SU-DHL-6 (cell line): Measurements from ENCODE around the gene TECRL.

Experiments
- H2AFZ ChIP-seq: fragments of 200-600 bp; sonication (generic); 2 replicates; pipeline ENCODE4 v1.6.1; 2014; ENCODE audit warnings: low read depth, mild to moderate bottlenecking, moderate library complexity, mixed read lengths, antibody characterized with exemption, low read length; ENCODE audit not compliant: severe bottlenecking
- H3F3A ChIP-seq: fragments of 200-600 bp; shearing (Covaris generic); 2 replicates; pipeline ENCODE4 v1.6.0; 2016; ENCODE audit warnings: antibody characterized with exemption, mild to moderate bottlenecking; ENCODE audit not compliant: insufficient read depth
- H3K27ac ChIP-seq: fragments of 200-600 bp; sonication (generic); 2 replicates; pipeline ENCODE4 v1.5.1; 2016; ENCODE audit warnings: low read depth, mild to moderate bottlenecking, low read length, moderate library complexity, mixed read lengths
- H3K27me3 ChIP-seq: fragments of 200-600 bp; sonication (generic), shearing (Covaris generic); 2 replicates; pipeline ENCODE4 v1.6.0; 2014; ENCODE audit warnings: mild to moderate bottlenecking, low read length
- H3K36me3 ChIP-seq: fragments of 200-600 bp; sonication (generic); 2 replicates; pipeline ENCODE4 v1.6.1; 2014; ENCODE audit warnings: mild to moderate bottlenecking, low read length, mixed read lengths
- H3K4me2 ChIP-seq: fragments of 300-600, 200-600 bp; shearing (Covaris generic), sonication (generic); 2 replicates; pipeline ENCODE4 v1.6.0; 2014; ENCODE audit warnings: low read length, low read depth, mild to moderate bottlenecking; ENCODE audit not compliant: poor library complexity, severe bottlenecking
- H3K4me3 ChIP-seq: fragments of 200-600 bp; sonication (generic); 2 replicates; pipeline ENCODE4 v1.5.1; 2014; ENCODE audit warnings: antibody characterized with exemption, low read length, mild to moderate bottlenecking, mixed read lengths; ENCODE audit not compliant: insufficient read depth, poor library complexity, severe bottlenecking
- H3K79me2 ChIP-seq: fragments of 200-600 bp; sonication (generic); 2 replicates; pipeline ENCODE4 v1.6.1; 2014; ENCODE audit warnings: mild to moderate bottlenecking, low read length, moderate library complexity; ENCODE audit not compliant: insufficient read depth
- H3K9ac ChIP-seq: fragments of 200-600 bp; sonication (generic); 2 replicates; pipeline ENCODE4 v1.7.0; 2014; ENCODE audit warnings: mild to moderate bottlenecking, low read length
- H3K9me2 ChIP-seq: fragments of 200-600 bp; sonication (generic); replicated peaks from 2 replicates; pipeline ENCODE4 v1.6.1; 2014; ENCODE audit warnings: low read length; ENCODE audit not compliant: insufficient read depth
- H3K9me3 ChIP-seq: fragments of 200-600 bp; sonication (generic); 2 replicates; pipeline ENCODE4 v1.6.1; 2014; ENCODE audit warnings: low read length, mixed read lengths; ENCODE audit not compliant: insufficient read depth
- H4K20me1 ChIP-seq: fragments of 200-600 bp; sonication (generic); 2 replicates; pipeline ENCODE4 v1.6.1; 2014; ENCODE audit warnings: low read depth, mild to moderate bottlenecking, antibody characterized with exemption, low read length, moderate library complexity, mixed read lengths
- EZH2phosphoT487 ChIP-seq: fragments of 200-600 bp; sonication (generic), shearing (Covaris generic); conservative IDR thresholded peaks from 2 replicates; pipeline ENCODE4 v1.6.1; 2018; ENCODE audit warnings: mild to moderate bottlenecking, antibody characterized with exemption, low read length, moderate library complexity, mixed read lengths
- TF ChIP-seq, protein P1 (sequence below): fragments of 200-600 bp; sonication (generic); IDR thresholded peaks from one replicate; pipeline ENCODE4 v1.5.1; 2017; ENCODE audit warnings: antibody characterized with exemption, mild to moderate bottlenecking, low read length, moderate library complexity; ENCODE audit not compliant: insufficient read depth, poor library complexity, severe bottlenecking

TECRL gene

DNA sequence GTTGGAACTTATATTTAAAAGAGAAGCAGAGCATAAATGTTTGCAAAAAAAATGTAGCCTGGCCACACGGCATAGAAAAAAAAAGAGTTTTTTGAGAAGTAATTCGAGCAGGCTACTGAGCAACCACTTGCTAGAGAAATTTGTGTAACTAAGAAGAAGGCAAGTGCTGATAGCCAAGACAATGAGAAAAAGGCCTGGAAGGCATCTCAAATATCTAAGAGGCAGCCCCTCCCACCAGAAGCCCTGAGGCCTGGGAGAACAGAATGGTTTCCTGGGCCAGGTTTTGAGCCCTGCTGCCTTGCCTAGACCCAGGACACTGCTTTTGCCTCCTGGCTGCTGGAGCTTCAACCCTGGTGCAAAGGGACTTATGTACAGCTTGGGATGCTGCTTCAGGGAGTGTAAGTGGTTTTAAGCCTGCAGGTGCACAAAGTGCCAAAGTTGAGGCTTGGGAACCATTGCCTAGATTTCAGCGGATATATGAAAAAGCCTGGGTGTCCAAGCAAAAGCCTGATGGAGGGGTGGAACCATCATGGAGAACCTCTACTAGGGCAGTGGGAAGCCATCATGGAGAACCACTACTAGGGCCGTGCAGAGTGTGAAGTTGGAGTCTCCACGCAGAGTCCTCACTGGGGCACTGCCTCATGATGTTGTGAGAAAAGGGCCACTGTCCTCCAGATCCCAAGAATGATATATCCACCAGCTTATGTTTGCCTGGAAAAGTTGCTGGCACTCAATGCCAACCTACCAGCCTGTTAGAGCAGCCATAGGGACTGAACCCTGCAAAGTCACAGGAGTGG, 9.7 kb downstream of the TECRL start:
- H3K9me2 ChIP-seq = no peaks in the 10 kb centered on the region
- no peaks in the 10 kb centered on the region for H4K20me1 ChIP-seq
- no peak overlapping the region for H3K4me3 ChIP-seq
- no peak overlapping the region for H3K9ac ChIP-seq
- H3K79me2 ChIP-seq = no peaks in the 10 kb centered on the region
- no peak overlapping the region for H3K27ac ChIP-seq
- H3K9me3 ChIP-seq = no peaks in the 10 kb centered on the region
- H3K27me3 ChIP-seq = no peaks in the 10 kb centered on the region
- H3K36me3 ChIP-seq = no peaks in the 10 kb centered on the region
- no peaks in the 10 kb centered on the region for H3F3A ChIP-seq
- H2AFZ ChIP-seq = no peak overlapping the region
- H3K4me2 ChIP-seq = no peak overlapping the region
- TF ChIP-seq, protein P1, sequence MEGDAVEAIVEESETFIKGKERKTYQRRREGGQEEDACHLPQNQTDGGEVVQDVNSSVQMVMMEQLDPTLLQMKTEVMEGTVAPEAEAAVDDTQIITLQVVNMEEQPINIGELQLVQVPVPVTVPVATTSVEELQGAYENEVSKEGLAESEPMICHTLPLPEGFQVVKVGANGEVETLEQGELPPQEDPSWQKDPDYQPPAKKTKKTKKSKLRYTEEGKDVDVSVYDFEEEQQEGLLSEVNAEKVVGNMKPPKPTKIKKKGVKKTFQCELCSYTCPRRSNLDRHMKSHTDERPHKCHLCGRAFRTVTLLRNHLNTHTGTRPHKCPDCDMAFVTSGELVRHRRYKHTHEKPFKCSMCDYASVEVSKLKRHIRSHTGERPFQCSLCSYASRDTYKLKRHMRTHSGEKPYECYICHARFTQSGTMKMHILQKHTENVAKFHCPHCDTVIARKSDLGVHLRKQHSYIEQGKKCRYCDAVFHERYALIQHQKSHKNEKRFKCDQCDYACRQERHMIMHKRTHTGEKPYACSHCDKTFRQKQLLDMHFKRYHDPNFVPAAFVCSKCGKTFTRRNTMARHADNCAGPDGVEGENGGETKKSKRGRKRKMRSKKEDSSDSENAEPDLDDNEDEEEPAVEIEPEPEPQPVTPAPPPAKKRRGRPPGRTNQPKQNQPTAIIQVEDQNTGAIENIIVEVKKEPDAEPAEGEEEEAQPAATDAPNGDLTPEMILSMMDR = no peak
- TF ChIP-seq EZH2phosphoT487 = no peak

DNA sequence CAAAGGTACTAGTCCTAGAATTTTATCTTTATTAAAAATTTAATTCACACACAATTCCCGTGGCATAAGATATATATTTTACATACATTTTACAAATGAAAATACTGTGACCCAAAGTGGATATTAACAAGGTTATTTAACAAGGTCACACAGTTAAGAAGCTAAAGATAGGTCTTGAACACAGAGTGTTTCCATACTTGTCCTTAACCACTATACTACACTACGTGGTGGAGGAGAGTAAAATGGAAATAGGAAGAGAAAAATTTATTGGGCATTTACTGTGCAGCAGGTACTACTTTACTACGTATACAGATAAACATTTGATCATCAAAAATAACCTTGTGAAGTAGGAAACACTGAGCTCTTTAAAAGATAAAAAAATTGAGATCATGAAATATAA, 14.8 kb downstream of the TECRL start:
- H3K79me2 ChIP-seq = no peaks in the 10 kb centered on the region
- no peaks in the 10 kb centered on the region for H3F3A ChIP-seq

DNA sequence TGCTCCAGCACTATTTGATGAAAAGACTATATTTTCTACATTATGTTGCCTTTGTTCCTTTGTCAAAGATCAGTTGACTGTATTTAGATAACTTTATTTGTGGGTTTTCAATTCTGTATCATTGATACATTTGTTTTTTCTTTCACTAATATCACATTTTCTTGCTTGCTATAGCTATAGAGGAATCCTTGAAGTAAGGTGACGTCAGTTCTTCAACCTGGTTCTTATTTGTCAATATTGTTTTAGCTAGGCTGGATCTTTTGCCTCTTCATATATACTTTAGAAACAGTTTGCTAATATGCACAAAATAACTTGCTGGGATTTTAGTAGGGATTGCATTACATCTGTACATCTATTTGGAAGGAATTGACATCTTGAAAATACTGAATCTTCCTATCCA, 21.0 kb downstream of the TECRL start:
- Histone ChIP-seq H3K4me3 (no peak overlapping the region), H3K27me3 (no peaks in the 10 kb centered on the region), H3K79me2 (no peaks in the 10 kb centered on the region), H3K4me2 (no peak overlapping the region), H3K9me2 (no peaks in the 10 kb centered on the region), H3K36me3 (no peaks in the 10 kb centered on the region), H2AFZ (no peak overlapping the region), H4K20me1 (no peaks in the 10 kb centered on the region), H3K27ac (no peak overlapping the region), H3F3A (no peaks in the 10 kb centered on the region), H3K9ac (no peak overlapping the region), H3K9me3 (no peaks in the 10 kb centered on the region)
- no peak for TF ChIP-seq EZH2phosphoT487
- TF ChIP-seq, protein P1 = no peak

More for the DNA sequence above, 14.8 kb downstream of the TECRL start:
- Histone ChIP-seq H3K4me2 (no peak overlapping the region), H3K27ac (no peak overlapping the region), H3K27me3 (no peaks in the 10 kb centered on the region), H3K9ac (no peak overlapping the region), H3K9me3 (no peaks in the 10 kb centered on the region), H3K9me2 (no peaks in the 10 kb centered on the region), H2AFZ (no peak overlapping the region), H3K36me3 (no peaks in the 10 kb centered on the region), H3K4me3 (no peak overlapping the region), H4K20me1 (no peaks in the 10 kb centered on the region)
- TF ChIP-seq, protein P1 = no peak
- TF ChIP-seq EZH2phosphoT487 = no peak
